Left lung (tissue), 10 donors: ENCODE results near the gene FCRL6. TPM values are rescaled to one million over a fixed set of nuclear protein-coding genes. Genes with fewer than 3 reads are reported as not detected.

ENCODE experiments used
- ATAC-seq: fragments of 200-7000 bp; cut with Tn5 transposase; one replicate; pipeline ENCODE4 v1.9.1; 2020; ENCODE audit warnings: moderate library complexity
- DNase-seq, 4 donors: peaks; one replicate each; pipeline ENCODE4 v3.0.0-alpha.2; 2013 to 2020
- H3K27ac ChIP-seq, 2 donors: fragments of 200-600 bp; sonication (generic) in 1 of 2; one replicate each; pipeline versions ENCODE4 v1.5.0 to v1.8.0; 2020 to 2021
- H3K27me3 ChIP-seq, 2 donors: fragments of 200-600 bp; sonication (generic) in 1 of 2; one replicate each; pipeline versions ENCODE4 v1.5.0 to v1.8.0; 2020 to 2021
- H3K36me3 ChIP-seq, 2 donors: fragments of 200-600 bp; sonication (generic) in 1 of 2; one replicate each; pipeline versions ENCODE4 v1.5.0 to v1.8.0; 2020 to 2021
- H3K4me1 ChIP-seq, 2 donors: fragments of 200-600 bp; one replicate each; pipeline ENCODE4 v1.8.0; 2021
- H3K4me3 ChIP-seq, 2 donors: fragments of 200-600 bp; sonication (generic) in 1 of 2; one replicate each; pipeline versions ENCODE4 v1.5.0 to v1.8.0; 2020 to 2021; ENCODE audit warnings: mild to moderate bottlenecking in 1 of 2
- H3K9me3 ChIP-seq, 2 donors: fragments of 200-600 bp; sonication (generic) in 1 of 2; one replicate each; pipeline versions ENCODE4 v1.5.0 to v1.8.0; 2020 to 2021
- CTCF ChIP-seq, 2 donors: fragments of 200-600 bp; sonication (generic) in 1 of 2; IDR thresholded peaks; one replicate each; pipeline versions ENCODE4 v1.5.0 to v1.8.0; 2021; ENCODE audit warnings: antibody characterized with exemption in 2 of 2
- intact Hi-C, 2 donors: fragments of 100-400 bp; cut with DNase I; formaldehyde crosslinking; loops; one replicate each; pipeline versions ENCODE4 v1.11.2 to v1.14.2; 2022
- polyA plus RNA-seq, 6 donors: library from polyadenylated mRNA; unstranded; fragments of 120-200 nt; gene quantifications; one replicate each; pipeline ENCODE4 v1.2.1, GENCODE V29; 2013; ENCODE audit not compliant: insufficient read length in 6 of 6
- total RNA-seq, 2 donors: library from RNA; stranded (reverse); fragmentation: NEBNext Ultra II Directional; extraction: Animal tissue kit (Norgen Biotek cat#: 25700); gene quantifications; one replicate each; pipeline ENCODE4 v1.2.1, GENCODE V29; 2021
- donor health status: DM: no; HTN: yes; CAD: no.
- donor health status: DM: no; HTN: no; CAD: no.

FCRL6 gene
- total and polyA plus RNA-seq, 8 donors = 0.38 to 2.2 (median 0.50) TPM

- intact Hi-C loops = no loop called here
- TF ChIP-seq CTCF (IDR thresholded peaks at IDR 0.05) = no peak
- Histone ChIP-seq H3K27ac (peak overlapping the region in 1 of 2 donors; percentile 60), H3K4me1 (peaks cover 0 to 29% of the 10 kb centered on the region in 2 donors), H3K4me3 (no peak overlapping the region), H3K27me3 (no peaks in the 10 kb centered on the region), H3K9me3 (no peaks in the 10 kb centered on the region), H3K36me3 (peaks cover 0 to 7% of the 10 kb centered on the region in 2 donors)
- DNase-seq (peak in 1 of 4 donors; percentile 9), ATAC-seq (no peak)
Observed at GRCh38 chr1:159779403-159779851, 22.7 kb upstream of the FCRL6 start.

- Histone ChIP-seq H3K9me3 (no peaks in the 10 kb centered on the region), H3K27me3 (no peaks in the 10 kb centered on the region), H3K36me3 (peaks cover 0 to 7% of the 10 kb centered on the region in 2 donors), H3K4me3 (peak within 1 kb of the TSS; percentile 96 to 98), H3K4me1 (peaks cover 0 to 29% of the 10 kb centered on the region in 2 donors), H3K27ac (peak within 1 kb of the TSS; percentile 77 to 91)
- intact Hi-C loops = no loop called here
- peak; percentile 98 for ATAC-seq
- peak; percentile 88 to 97 for TF ChIP-seq CTCF (IDR thresholded peaks at IDR 0.05)
- peak; percentile 95 to 99 (median 98) for DNase-seq
Observed at GRCh38 chr1:159780583-159781582, 21.3 kb upstream of the FCRL6 start, which contains the start of gene DUSP23. Gene DUSP23 (plus strand): TSS chr1:159780962. CDS start chr1:159781101, 139 bp downstream.

DNA sequence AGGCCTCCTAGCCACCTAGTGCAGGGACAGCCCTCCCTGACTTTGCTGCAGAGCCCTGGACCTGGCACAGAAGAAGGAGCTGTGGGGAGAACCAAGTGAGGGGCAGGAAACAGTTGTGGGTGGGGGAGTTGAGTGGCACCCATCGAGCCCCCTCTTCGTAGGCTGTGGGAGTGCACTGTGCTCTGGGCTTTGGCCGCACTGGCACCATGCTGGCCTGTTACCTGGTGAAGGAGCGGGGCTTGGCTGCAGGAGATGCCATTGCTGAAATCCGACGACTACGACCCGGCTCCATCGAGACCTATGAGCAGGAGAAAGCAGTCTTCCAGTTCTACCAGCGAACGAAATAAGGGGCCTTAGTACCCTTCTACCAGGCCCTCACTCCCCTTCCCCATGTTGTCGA lies 20.2 kb upstream of the FCRL6 start:
- peak overlapping the region in 1 of 2 donors; percentile 91 for H3K27ac ChIP-seq
- peaks cover 0 to 29% of the 10 kb centered on the region in 2 donors for H3K4me1 ChIP-seq
- ATAC-seq (no peak), DNase-seq (no peak)
- no peak for TF ChIP-seq CTCF (IDR thresholded peaks at IDR 0.05)
- H3K4me3 ChIP-seq = peak overlapping the region; percentile 96 to 98
- intact Hi-C loops = no loop called here
- H3K36me3 ChIP-seq = peaks cover 0 to 7% of the 10 kb centered on the region in 2 donors
- no peaks in the 10 kb centered on the region for H3K9me3 ChIP-seq
- no peaks in the 10 kb centered on the region for H3K27me3 ChIP-seq

DNA sequence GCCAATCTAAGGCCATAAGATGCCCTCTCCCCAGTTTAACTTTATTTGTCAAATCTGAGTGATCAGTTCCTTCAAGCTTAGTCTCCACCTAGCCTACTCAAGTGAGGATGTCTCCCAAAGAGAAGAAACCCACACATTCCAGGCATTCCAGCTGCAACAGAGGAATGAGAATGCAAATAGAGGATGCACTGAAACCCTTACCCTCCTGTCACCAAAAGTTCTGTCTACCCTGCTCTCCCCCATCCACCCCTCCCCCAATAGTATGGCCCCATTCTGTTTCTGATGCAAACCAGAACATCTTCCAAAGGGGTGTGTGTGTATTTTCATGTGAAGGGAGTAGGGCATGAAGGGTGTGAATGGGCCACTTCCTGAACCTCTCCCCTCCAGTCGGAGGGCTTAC lies 18.4 kb upstream of the FCRL6 start:
- no peak for TF ChIP-seq CTCF (IDR thresholded peaks at IDR 0.05)
- intact Hi-C loops = no loop called here
- Histone ChIP-seq H3K36me3 (peaks cover 0 to 7% of the 10 kb centered on the region in 2 donors), H3K27ac (no peak overlapping the region), H3K9me3 (no peaks in the 10 kb centered on the region), H3K4me3 (no peak overlapping the region), H3K27me3 (no peaks in the 10 kb centered on the region), H3K4me1 (peaks cover 0 to 29% of the 10 kb centered on the region in 2 donors)
- ATAC-seq (no peak), DNase-seq (no peak)

- peaks cover 0 to 13% of the 10 kb centered on the region in 2 donors for H3K4me1 ChIP-seq
- DNase-seq (no peak), ATAC-seq (no peak)
- H3K9me3 ChIP-seq = no peaks in the 10 kb centered on the region
- no peaks in the 10 kb centered on the region for H3K27me3 ChIP-seq
- H3K36me3 ChIP-seq = peaks cover 0 to 7% of the 10 kb centered on the region in 2 donors
- no peak for TF ChIP-seq CTCF (IDR thresholded peaks at IDR 0.05)
- no peak overlapping the region for H3K27ac ChIP-seq
- no peak overlapping the region for H3K4me3 ChIP-seq
- intact Hi-C loops = no loop called here
Observed at GRCh38 chr1:159786465-159786864, 15.7 kb upstream of the FCRL6 start.
